Measurements from ENCODE around the gene SORT1.
"Not testable (repeated sequence)": the region's sequence is repeated elsewhere in the genome, so short reads cannot be mapped to it uniquely, and the experiment has no call there.

Gene SORT1

GRCh38 chr1:109290998-109291397, 106.7 kb downstream of the SORT1 start:
- no peak for TF ChIP-seq ZNF8 (CRISPR knock-in tag; IDR thresholded peaks at IDR 0.05)
- no peak for TF ChIP-seq ZC3H10 (CRISPR knock-in tag; IDR thresholded peaks at IDR 0.05)
- no peak for TF ChIP-seq ZFP30 (CRISPR knock-in tag; IDR thresholded peaks at IDR 0.05)
- TF ChIP-seq PATZ1 (CRISPR knock-in tag; IDR thresholded peaks at IDR 0.05; ENCODE audit: borderline replicate concordance) = no peak
- no peak for TF ChIP-seq ESRRG (CRISPR knock-in tag; IDR thresholded peaks at IDR 0.05)
- no peak for TF ChIP-seq ZFP3 (CRISPR knock-in tag; IDR thresholded peaks at IDR 0.05)

GRCh38 chr1:109290137-109290536, 107.6 kb downstream of the SORT1 start:
- ATAC-seq = no peak
- no peak for TF ChIP-seq TCF4 (CRISPR knock-in tag; IDR thresholded peaks at IDR 0.05; ENCODE audit: borderline replicate concordance)
- TF ChIP-seq RARB (CRISPR knock-in tag; IDR thresholded peaks at IDR 0.05) = no peak
- TF ChIP-seq CREB5 (CRISPR knock-in tag; IDR thresholded peaks at IDR 0.05; ENCODE audit: low read depth) = no peak
- no peak for TF ChIP-seq TOX (CRISPR knock-in tag; IDR thresholded peaks at IDR 0.05; ENCODE audit: borderline replicate concordance)
- no peak for TF ChIP-seq TSHZ2 (CRISPR knock-in tag; IDR thresholded peaks at IDR 0.05)
- no peak for TF ChIP-seq ZNF565 (CRISPR knock-in tag; conservative IDR thresholded peaks at IDR 0.05; ENCODE audit: low read depth)
- no peak for TF ChIP-seq POU6F1 (CRISPR knock-in tag; IDR thresholded peaks at IDR 0.05; ENCODE audit: borderline replicate concordance, low read depth)
- no peak for TF ChIP-seq PATZ1 (CRISPR knock-in tag; IDR thresholded peaks at IDR 0.05; ENCODE audit: borderline replicate concordance)
- no peak for TF ChIP-seq BACH2 (CRISPR knock-in tag; IDR thresholded peaks at IDR 0.05; ENCODE audit: borderline replicate concordance)
- TF ChIP-seq ZNF8 (CRISPR knock-in tag; IDR thresholded peaks at IDR 0.05) = no peak

More at GRCh38 chr1:109290998-109291397, 106.7 kb downstream of the SORT1 start:
- no peak for ATAC-seq

- ATAC-seq = not testable (repeated sequence)
Measured at GRCh38 chr1:109286762-109287161, 111.0 kb downstream of the SORT1 start.

GRCh38 chr1:109283748-109284600, 113.7 kb downstream of the SORT1 start:
- no peak for ATAC-seq
- TF ChIP-seq ZFP30 (CRISPR knock-in tag; IDR thresholded peaks at IDR 0.05) (no peak), CREB5 (CRISPR knock-in tag; IDR thresholded peaks at IDR 0.05; ENCODE audit: low read depth) (no peak), TSHZ2 (CRISPR knock-in tag; IDR thresholded peaks at IDR 0.05) (no peak), CSRNP3 (CRISPR knock-in tag; IDR thresholded peaks at IDR 0.05) (no peak), PATZ1 (CRISPR knock-in tag; IDR thresholded peaks at IDR 0.05; ENCODE audit: borderline replicate concordance) (no peak)

Data from SK-N-SH treated with all-trans-retinoic acid at 6 μM for 48 hours (cell line).